Adrenal gland (tissue), 12 donors: Measurements from ENCODE around the gene PACS2. TPM values are rescaled to one million over a fixed set of nuclear protein-coding genes. Genes with fewer than 3 reads are reported as not detected.

Experiments
- DNase-seq, 7 donors: peaks; one replicate each; pipeline ENCODE4 v3.0.0-alpha.2; 2019 to 2020
- H3K27ac ChIP-seq, 5 donors: fragments of 200-600 bp; sonication (generic) in 4 of 5; 1 replicate in 3 of 5; 2 replicates in 2 of 5; pipeline versions ENCODE4 v1.5.1 to v1.8.0; 2016 to 2020; ENCODE audit warnings: mild to moderate bottlenecking in 1 of 5
- H3K27me3 ChIP-seq: fragments of 200-600 bp; 2 replicates; pipeline ENCODE4 v1.8.0; 2021
- H3K36me3 ChIP-seq, 2 donors: fragments of 200-600 bp; replicated peaks in 1 of 2; 1 replicate in 1 of 2; 2 replicates in 1 of 2; pipeline versions ENCODE4 v1.5.1 to v1.8.0; 2018 to 2022
- H3K4me1 ChIP-seq, 2 donors: fragments of 200-600 bp; replicated peaks in 1 of 2; 1 replicate in 1 of 2; 2 replicates in 1 of 2; pipeline versions ENCODE4 v1.5.1 to v1.8.0; 2018 to 2021
- H3K4me3 ChIP-seq, 4 donors: fragments of 200-600 bp; sonication (generic) in 3 of 4; one replicate each; pipeline ENCODE4 v1.5.1; 2016 to 2018
- H3K9me3 ChIP-seq, 3 donors: fragments of 200-600 bp; sonication (generic) in 1 of 3; replicated peaks in 1 of 3; 1 replicate in 2 of 3; 2 replicates in 1 of 3; pipeline versions ENCODE4 v1.5.1 to v1.8.0; 2016 to 2021
- POLR2A ChIP-seq, 2 donors: fragments of 450-650 bp; IDR thresholded peaks; one replicate each; pipeline ENCODE4 v1.6.1; 2017; ENCODE audit warnings: antibody characterized with exemption in 2 of 2, mild to moderate bottlenecking in 2 of 2, moderate library complexity in 1 of 2
- WGBS, 4 donors: extraction: QIAGEN DNeasy Blood & Tissue Kit in 2 of 4; methylation state at CpG; one replicate each; pipeline versions ENCODE4 v1.1.5 to v1.1.7; 2013 to 2017; 5-methylcytosine and 5-hydroxymethylcytosine counted together
- intact Hi-C, 2 donors: fragments of 100-400 bp; cut with DNase I; formaldehyde crosslinking; loops; one replicate each; pipeline versions ENCODE4 v1.14.1 to v1.15.0; 2022 to 2023
- polyA plus RNA-seq, 3 donors: library from polyadenylated mRNA; stranded (reverse); fragments of 200-250 nt in 2 of 3; fragments of 350-450 nt in 1 of 3; fragmentation: Illumina TruSeq in 1 of 3; extraction: RNeasy Lipid Tissue Mini Kit (QIAGEN cat#74804) in 1 of 3; gene quantifications; one replicate each; pipeline ENCODE4 v1.2.3, GENCODE V29; 2013 to 2014
- total RNA-seq, 9 donors: library from RNA; depleted of rRNA in 4 of 9; stranded (reverse); fragments of >200 nt in 4 of 9; fragments of 120-200 nt in 1 of 9; fragmentation: NEBNext Ultra II Directional in 1 of 9; extraction: Animal tissue kit (Norgen Biotek cat#: 25700) in 1 of 9; gene quantifications; one replicate each; pipeline versions ENCODE4 v1.1.0 to v1.2.4, GENCODE V29; 2013 to 2023
- TF ChIP-seq, protein P1 (sequence below), 6 experiments: fragments of 450-650 bp in 4 of 6; fragments of 200-600 bp in 2 of 6; sonication (generic) in 1 of 6; IDR thresholded peaks; 1 replicate in 5 of 6; 2 replicates in 1 of 6; pipeline versions ENCODE4 v1.5.1 to v1.8.0; 2016 to 2021; ENCODE audit warnings: antibody characterized with exemption in 6 of 6, mild to moderate bottlenecking in 2 of 6, moderate library complexity in 1 of 6
- donor health status: healthy with polysubstance abuse.
- donor health status: Bipolar disorder and iron deficiency.
- donor health status: DM: yes; HTN: yes; CAD: no.
- donor health status: DM: no; HTN: no; CAD: no.
- donor health status: DM: no; HTN: no; CAD: no.
- donor health status: DM: yes; HTN: yes; CAD: no.

The PACS2 gene
- total and polyA plus RNA-seq, 12 donors, result 19.5 to 221 (median 81.1) TPM

DNA sequence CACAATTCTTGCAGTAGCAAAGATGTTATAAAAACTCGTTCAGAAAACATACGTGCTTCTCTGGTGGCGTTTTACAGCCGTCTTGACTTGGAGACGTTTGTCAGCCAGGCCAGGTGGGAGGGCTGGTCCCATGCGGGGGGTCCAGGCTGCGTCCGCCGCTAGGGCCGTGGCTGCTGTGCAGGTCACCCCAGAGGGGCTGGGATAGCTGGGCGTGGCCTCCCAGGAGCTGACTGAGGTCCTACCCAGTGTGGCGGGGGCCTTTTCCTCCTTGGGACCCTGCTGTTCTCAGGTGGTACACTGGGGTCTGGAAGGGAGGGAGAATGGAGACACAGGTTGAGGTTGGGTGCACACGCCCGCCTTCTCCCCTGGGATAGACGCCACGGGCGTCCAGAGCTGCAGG is 130.3 kb downstream of the PACS2 start:
- Histone ChIP-seq H3K9me3 (no peaks in the 10 kb centered on the region), H3K27ac (no peak overlapping the region), H3K4me1 (peaks cover 0 to 7% of the 10 kb centered on the region in 2 donors), H3K27me3 (no peaks in the 10 kb centered on the region), H3K36me3 (peaks cover 0 to 1% of the 10 kb centered on the region in 2 donors), H3K4me3 (no peak overlapping the region)
- no peak for TF ChIP-seq POLR2A (IDR thresholded peaks at IDR 0.05)
- TF ChIP-seq, protein P1, sequence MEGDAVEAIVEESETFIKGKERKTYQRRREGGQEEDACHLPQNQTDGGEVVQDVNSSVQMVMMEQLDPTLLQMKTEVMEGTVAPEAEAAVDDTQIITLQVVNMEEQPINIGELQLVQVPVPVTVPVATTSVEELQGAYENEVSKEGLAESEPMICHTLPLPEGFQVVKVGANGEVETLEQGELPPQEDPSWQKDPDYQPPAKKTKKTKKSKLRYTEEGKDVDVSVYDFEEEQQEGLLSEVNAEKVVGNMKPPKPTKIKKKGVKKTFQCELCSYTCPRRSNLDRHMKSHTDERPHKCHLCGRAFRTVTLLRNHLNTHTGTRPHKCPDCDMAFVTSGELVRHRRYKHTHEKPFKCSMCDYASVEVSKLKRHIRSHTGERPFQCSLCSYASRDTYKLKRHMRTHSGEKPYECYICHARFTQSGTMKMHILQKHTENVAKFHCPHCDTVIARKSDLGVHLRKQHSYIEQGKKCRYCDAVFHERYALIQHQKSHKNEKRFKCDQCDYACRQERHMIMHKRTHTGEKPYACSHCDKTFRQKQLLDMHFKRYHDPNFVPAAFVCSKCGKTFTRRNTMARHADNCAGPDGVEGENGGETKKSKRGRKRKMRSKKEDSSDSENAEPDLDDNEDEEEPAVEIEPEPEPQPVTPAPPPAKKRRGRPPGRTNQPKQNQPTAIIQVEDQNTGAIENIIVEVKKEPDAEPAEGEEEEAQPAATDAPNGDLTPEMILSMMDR (IDR thresholded peaks at IDR 0.05), result no peak
- intact Hi-C loops, result loop anchor here in 1 of 2 donors (5.0 kb wide), 1 partner anchor 42 kb away; the partner anchor contains the start of gene CRIP1
- no peak for DNase-seq
- 87 to 92% (median 89%) methylated on average over 8 to 17 of the region's 17 CpGs for WGBS, 4 donors

DNA sequence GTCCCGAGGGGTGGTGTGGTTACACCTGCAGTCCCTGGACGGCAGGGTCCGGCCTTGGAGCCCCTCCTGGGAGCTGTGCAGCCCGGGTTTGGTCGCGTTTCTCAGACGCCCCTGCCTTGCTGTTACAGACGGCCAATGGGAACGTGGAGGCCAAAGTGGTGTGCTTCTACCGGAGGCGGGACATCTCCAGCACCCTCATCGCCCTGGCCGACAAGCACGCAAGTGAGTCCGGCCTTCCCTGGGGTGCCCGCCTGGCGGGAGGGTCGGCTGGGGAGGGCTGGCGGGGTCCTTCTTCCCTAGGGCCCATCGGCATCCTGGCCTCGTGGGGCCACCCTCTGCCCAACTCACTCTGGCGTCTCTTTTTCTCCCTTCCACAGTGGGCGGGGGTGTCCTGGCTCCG is 130.7 kb downstream of the PACS2 start:
- no peak overlapping the region for H3K27ac ChIP-seq
- no peak overlapping the region for H3K4me3 ChIP-seq
- no peaks in the 10 kb centered on the region for H3K9me3 ChIP-seq
- peaks cover 0 to 6% of the 10 kb centered on the region in 2 donors for H3K36me3 ChIP-seq
- H3K4me1 ChIP-seq, result peaks cover 0 to 7% of the 10 kb centered on the region in 2 donors
- no peak for DNase-seq
- no peak for TF ChIP-seq POLR2A (IDR thresholded peaks at IDR 0.05)
- TF ChIP-seq, protein P1 (IDR thresholded peaks at IDR 0.05), result no peak
- WGBS, 4 donors, result 85 to 92% (median 90%) methylated on average over 7 to 24 of the region's 24 CpGs
- intact Hi-C loops, result loop anchor here in 1 of 2 donors (5.0 kb wide), 1 partner anchor 42 kb away; the partner anchor contains the start of gene CRIP1
- no peaks in the 10 kb centered on the region for H3K27me3 ChIP-seq

DNA sequence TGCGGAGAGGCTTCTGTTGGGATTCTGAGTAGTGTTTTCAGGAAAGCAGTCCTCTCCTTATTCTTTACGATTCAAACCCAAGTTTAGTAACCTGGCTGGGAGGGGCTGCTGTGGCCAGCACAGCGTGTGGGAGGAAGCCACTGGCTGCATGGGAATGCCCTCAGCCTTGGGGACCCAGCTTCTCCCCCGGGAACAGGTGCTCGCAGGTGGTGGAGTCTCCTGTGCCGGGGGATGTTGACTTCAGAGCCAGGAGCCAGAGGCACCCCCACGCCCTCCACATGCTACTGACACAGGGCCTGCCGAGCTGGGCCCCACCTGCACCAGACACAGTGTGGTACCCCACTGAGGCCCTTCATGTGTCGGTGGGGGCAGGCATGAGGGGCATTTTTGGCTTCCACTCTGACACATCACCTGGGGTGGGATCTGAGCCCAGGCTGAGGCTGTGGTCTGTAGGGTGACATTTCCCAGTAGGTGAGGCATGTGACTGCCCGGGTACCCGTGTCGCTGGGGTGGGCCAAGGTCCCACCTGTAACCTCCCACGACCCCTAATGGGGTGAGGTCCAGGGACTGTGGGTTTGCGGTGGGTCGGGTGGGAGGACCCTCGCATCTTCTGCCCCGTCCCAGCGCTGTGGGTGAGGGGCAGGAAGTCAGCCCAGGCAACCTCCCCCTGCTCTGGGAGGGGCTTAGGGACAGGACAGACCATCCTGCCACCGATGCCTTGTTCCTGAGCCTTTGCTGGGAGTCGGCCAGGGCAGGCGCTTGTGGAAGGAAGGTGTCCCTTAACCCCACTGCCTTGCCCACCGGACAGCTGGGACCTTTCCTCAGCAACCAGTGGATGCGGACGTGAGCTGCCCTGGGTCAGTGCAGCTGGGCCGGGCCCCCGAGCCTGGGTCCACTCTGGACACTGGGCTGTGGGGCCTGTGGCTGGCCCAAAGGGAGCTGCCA is 131.6 kb downstream of the PACS2 start:
- Histone ChIP-seq H3K27ac (no peak overlapping the region), H3K4me3 (no peak overlapping the region), H3K9me3 (no peaks in the 10 kb centered on the region), H3K27me3 (no peaks in the 10 kb centered on the region), H3K4me1 (peaks cover 0 to 7% of the 10 kb centered on the region in 2 donors), H3K36me3 (peaks cover 0 to 12% of the 10 kb centered on the region in 2 donors)
- DNase-seq, result no peak
- TF ChIP-seq, protein P1 (IDR thresholded peaks at IDR 0.05), result no peak
- 70 to 89% (median 86%) methylated on average over 6 to 26 of the region's 26 CpGs for WGBS, 4 donors
- intact Hi-C loops, result loop anchor here in 1 of 2 donors (5.0 kb wide), 1 partner anchor 41 kb away; the partner anchor contains the start of gene CRIP1

DNA sequence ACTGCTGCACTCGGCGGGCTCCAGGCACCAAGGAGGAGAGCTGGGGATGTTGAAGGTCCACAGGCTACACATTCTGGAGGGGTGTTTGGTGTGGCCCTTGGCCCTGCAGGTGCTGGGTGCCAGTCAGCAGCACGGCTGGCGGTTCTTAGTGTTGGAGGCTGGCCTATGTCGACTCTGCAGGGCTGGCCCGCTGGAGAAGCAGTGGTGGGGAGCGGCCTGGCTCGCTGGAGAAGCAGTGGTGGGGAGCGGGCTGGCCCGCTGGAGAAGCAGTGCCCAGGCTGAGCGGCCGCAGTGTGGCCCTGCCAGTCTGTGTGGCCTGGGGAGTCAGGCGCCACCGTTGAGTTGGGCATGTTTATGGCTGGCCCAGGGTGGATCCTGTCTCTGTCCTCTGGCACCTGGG is 132.4 kb downstream of the PACS2 start:
- no peak for DNase-seq
- H3K4me3 ChIP-seq, result no peak overlapping the region
- H3K4me1 ChIP-seq, result peaks cover 0 to 7% of the 10 kb centered on the region in 2 donors
- peaks cover 0 to 12% of the 10 kb centered on the region in 2 donors for H3K36me3 ChIP-seq
- TF ChIP-seq POLR2A (IDR thresholded peaks at IDR 0.05), result no peak
- TF ChIP-seq, protein P1 (IDR thresholded peaks at IDR 0.05), result no peak
- intact Hi-C loops, result loop anchor here in 1 of 2 donors (5.0 kb wide), 1 partner anchor 40 kb away; the partner anchor contains the start of gene CRIP1
- H3K9me3 ChIP-seq, result no peaks in the 10 kb centered on the region
- no peak overlapping the region for H3K27ac ChIP-seq
- no peaks in the 10 kb centered on the region for H3K27me3 ChIP-seq
- 64 to 91% (median 85%) methylated on average over 4 to 14 of the region's 14 CpGs for WGBS, 4 donors
